GM23338 (cell line): Measurements from ENCODE around the gene EMC10. TPM values are rescaled to one million over a fixed set of nuclear protein-coding genes. Genes with fewer than 3 reads are reported as not detected.

Experiments used
- ATAC-seq: fragments of 200-7000 bp; cut with Tn5 transposase; 3 replicates; pipeline ENCODE4 v1.9.1; 2020
- DNase-seq: peaks from one replicate; pipeline ENCODE4 v3.0.0-alpha.2; 2015; ENCODE audit warnings: low spot score
- H2AFZ ChIP-seq: fragments of 200-600 bp; sonication (generic); 2 replicates; pipeline ENCODE4 v1.8.0; 2016; ENCODE audit warnings: antibody characterized with exemption, mild to moderate bottlenecking, moderate library complexity
- H3F3A ChIP-seq: fragments of 200-600 bp; sonication (generic); replicated peaks from 2 replicates; pipeline ENCODE4 v1.8.0; 2017; ENCODE audit warnings: antibody characterized with exemption, mixed run types, low read depth
- H3K27ac ChIP-seq: fragments of 200-600 bp; sonication (generic); 2 replicates; pipeline ENCODE4 v1.6.1; 2016; ENCODE audit warnings: low read depth
- H3K27me3 ChIP-seq: fragments of 200-600 bp; sonication (generic); 2 replicates; pipeline ENCODE4 v1.8.0; 2016; ENCODE audit warnings: mild to moderate bottlenecking, mixed run types, moderate library complexity; ENCODE audit not compliant: insufficient read depth
- H3K36me3 ChIP-seq: fragments of 200-600 bp; sonication (generic); 2 replicates; pipeline ENCODE4 v1.8.0; 2016; ENCODE audit warnings: mild to moderate bottlenecking; ENCODE audit not compliant: insufficient read depth
- H3K4me1 ChIP-seq: fragments of 200-600 bp; sonication (generic); 2 replicates; pipeline ENCODE4 v1.8.0; 2016; ENCODE audit warnings: mild to moderate bottlenecking, moderate library complexity; ENCODE audit not compliant: insufficient read depth
- H3K4me2 ChIP-seq: fragments of 200-600 bp; sonication (generic); 2 replicates; pipeline ENCODE4 v1.7.1; 2017; ENCODE audit warnings: mixed run types
- H3K4me3 ChIP-seq: fragments of 200-600 bp; sonication (generic); 2 replicates; pipeline ENCODE4 v1.6.1; 2016; ENCODE audit warnings: mixed run types
- H3K79me2 ChIP-seq: fragments of 200-600 bp; sonication (generic); replicated peaks from 2 replicates; pipeline ENCODE4 v1.8.0; 2017; ENCODE audit warnings: mild to moderate bottlenecking; ENCODE audit not compliant: insufficient read depth
- H3K9me2 ChIP-seq: fragments of 200-600 bp; sonication (generic); 2 replicates; pipeline ENCODE4 v1.8.0; 2017; ENCODE audit not compliant: insufficient read depth
- H4K20me1 ChIP-seq: fragments of 200-600 bp; sonication (generic); replicated peaks from 2 replicates; pipeline ENCODE4 v1.8.0; 2017; ENCODE audit warnings: mild to moderate bottlenecking; ENCODE audit not compliant: insufficient read depth
- H3K27ac Mint-ChIP-seq: 2 replicates; pipeline ENCODE4 v1.8.0; 2020; ENCODE audit warnings: inconsistent platforms, mild to moderate bottlenecking, moderate library complexity, mixed read lengths
- H3K27me3 Mint-ChIP-seq: 3 replicates; pipeline ENCODE4 v1.8.0; 2022; ENCODE audit warnings: low read depth, mild to moderate bottlenecking, moderate library complexity, mixed read lengths, inconsistent platforms; ENCODE audit not compliant: insufficient read depth, poor library complexity
- H3K36me3 Mint-ChIP-seq: 3 replicates; pipeline ENCODE4 v1.8.0; 2021; ENCODE audit warnings: low read depth, mild to moderate bottlenecking, inconsistent platforms, moderate library complexity, mixed read lengths
- H3K4me1 Mint-ChIP-seq: 3 replicates; pipeline ENCODE4 v1.8.0; 2020; ENCODE audit warnings: mild to moderate bottlenecking, inconsistent platforms, mixed read lengths
- H3K4me3 Mint-ChIP-seq: 3 replicates; pipeline ENCODE4 v1.8.0; 2021; ENCODE audit warnings: moderate library complexity, mild to moderate bottlenecking, inconsistent platforms, mixed read lengths
- H3K9me3 Mint-ChIP-seq: 3 replicates; pipeline ENCODE4 v1.8.0; 2020; ENCODE audit warnings: moderate library complexity, mild to moderate bottlenecking, inconsistent platforms, mixed read lengths
- CREB1 ChIP-seq: fragments of 250-450 bp; sonication (Bioruptor Pico); IDR thresholded peaks from 2 replicates; pipeline ENCODE4 v1.5.0; 2020; ENCODE audit warnings: low read depth, mild to moderate bottlenecking, moderate library complexity
- EZH2phosphoT487 ChIP-seq: fragments of 200-600 bp; sonication (generic); IDR thresholded peaks from one replicate; pipeline ENCODE4 v1.8.1; 2018; ENCODE audit warnings: antibody characterized with exemption; ENCODE audit not compliant: unreplicated experiment
- JUNB ChIP-seq: IDR thresholded peaks from one replicate; pipeline ENCODE4 v1.6.1; 2016; ENCODE audit warnings: antibody characterized with exemption; ENCODE audit not compliant: unreplicated experiment
- NANOG ChIP-seq: IDR thresholded peaks from 2 replicates; pipeline ENCODE4 v1.6.1; 2016; ENCODE audit warnings: antibody characterized with exemption, borderline replicate concordance
- POLR2AphosphoS5 ChIP-seq: IDR thresholded peaks from 2 replicates; pipeline ENCODE4 v1.6.1; 2016; ENCODE audit warnings: antibody characterized with exemption, low read depth
- STAT1 ChIP-seq: IDR thresholded peaks from one replicate; pipeline ENCODE4 v1.6.1; 2016; ENCODE audit warnings: antibody characterized with exemption; ENCODE audit not compliant: unreplicated experiment
- ZNF114 ChIP-seq: fragments of 250-450 bp; sonication (Bioruptor Pico); IDR thresholded peaks from 2 replicates; pipeline ENCODE4 v1.5.0; 2020; ENCODE audit warnings: mild to moderate bottlenecking, moderate library complexity
- polyA plus RNA-seq: library from polyadenylated mRNA; unstranded; fragments of >200 nt; fragmentation: Nextera tagmentation; extraction: Ambion mirVana; gene quantifications from 2 replicates; pipeline ENCODE4 v1.2.1, GENCODE V29; 2016
- total RNA-seq: library from RNA; depleted of rRNA; stranded (reverse); fragments of >200 nt; shearing (Covaris generic); gene quantifications from 2 replicates; pipeline ENCODE4 v1.2.3, GENCODE V29; 2014
- TF ChIP-seq, protein P1 (sequence below): fragments of 250-450 bp; sonication (Bioruptor Pico); IDR thresholded peaks from 2 replicates; pipeline ENCODE4 v1.5.0; 2020; ENCODE audit warnings: mild to moderate bottlenecking, moderate library complexity
- TF ChIP-seq, protein P2 (sequence below): IDR thresholded peaks from 2 replicates; pipeline ENCODE4 v1.6.1; 2016; ENCODE audit warnings: antibody characterized with exemption
- TF ChIP-seq, protein P3 (sequence below), 2 experiments: fragments of 200-600 bp in 1 of 2; sonication (generic) in 1 of 2; conservative IDR thresholded peaks; 2 replicates each; pipeline versions ENCODE4 v1.5.1 to v1.6.1; 2016 to 2017; ENCODE audit warnings: antibody characterized with exemption in 2 of 2, low read depth in 2 of 2, mild to moderate bottlenecking in 2 of 2, moderate library complexity in 1 of 2

EMC10 gene
- total and polyA plus RNA-seq, 2 experiments from 2014 or later = 24.8 to 113 TPM

GRCh38 chr19:50476907-50477238, 566 bp downstream of the EMC10 start:
- Mint-ChIP-seq H3K9me3 (peaks cover 90% of the 10 kb centered on the region), H3K36me3 (peaks cover 37% of the 10 kb centered on the region), H3K27me3 (peaks cover 12% of the 10 kb centered on the region), H3K4me1 (no peaks in the 10 kb centered on the region; the same call in 2 of the 3 replicates), H3K4me3 (no peak overlapping the region), H3K27ac (no peak overlapping the region)
- Histone ChIP-seq H3K4me3 (peak overlapping the region; percentile 97), H3K9me2 (no peaks in the 10 kb centered on the region), H3K4me2 (peak overlapping the region; percentile 88), H3F3A (peaks cover 6% of the 10 kb centered on the region), H3K27ac (no peak overlapping the region), H3K36me3 (peaks cover 3% of the 10 kb centered on the region; the same call in 1 of the 2 replicates), H3K79me2 (peaks cover 25% of the 10 kb centered on the region), H3K27me3 (no peaks in the 10 kb centered on the region), H2AFZ (no peak overlapping the region), H4K20me1 (no peaks in the 10 kb centered on the region; the same call in 1 of the 2 replicates), H3K4me1 (peaks cover 10% of the 10 kb centered on the region; the same call in 1 of the 2 replicates)
- TF ChIP-seq, protein P1, sequence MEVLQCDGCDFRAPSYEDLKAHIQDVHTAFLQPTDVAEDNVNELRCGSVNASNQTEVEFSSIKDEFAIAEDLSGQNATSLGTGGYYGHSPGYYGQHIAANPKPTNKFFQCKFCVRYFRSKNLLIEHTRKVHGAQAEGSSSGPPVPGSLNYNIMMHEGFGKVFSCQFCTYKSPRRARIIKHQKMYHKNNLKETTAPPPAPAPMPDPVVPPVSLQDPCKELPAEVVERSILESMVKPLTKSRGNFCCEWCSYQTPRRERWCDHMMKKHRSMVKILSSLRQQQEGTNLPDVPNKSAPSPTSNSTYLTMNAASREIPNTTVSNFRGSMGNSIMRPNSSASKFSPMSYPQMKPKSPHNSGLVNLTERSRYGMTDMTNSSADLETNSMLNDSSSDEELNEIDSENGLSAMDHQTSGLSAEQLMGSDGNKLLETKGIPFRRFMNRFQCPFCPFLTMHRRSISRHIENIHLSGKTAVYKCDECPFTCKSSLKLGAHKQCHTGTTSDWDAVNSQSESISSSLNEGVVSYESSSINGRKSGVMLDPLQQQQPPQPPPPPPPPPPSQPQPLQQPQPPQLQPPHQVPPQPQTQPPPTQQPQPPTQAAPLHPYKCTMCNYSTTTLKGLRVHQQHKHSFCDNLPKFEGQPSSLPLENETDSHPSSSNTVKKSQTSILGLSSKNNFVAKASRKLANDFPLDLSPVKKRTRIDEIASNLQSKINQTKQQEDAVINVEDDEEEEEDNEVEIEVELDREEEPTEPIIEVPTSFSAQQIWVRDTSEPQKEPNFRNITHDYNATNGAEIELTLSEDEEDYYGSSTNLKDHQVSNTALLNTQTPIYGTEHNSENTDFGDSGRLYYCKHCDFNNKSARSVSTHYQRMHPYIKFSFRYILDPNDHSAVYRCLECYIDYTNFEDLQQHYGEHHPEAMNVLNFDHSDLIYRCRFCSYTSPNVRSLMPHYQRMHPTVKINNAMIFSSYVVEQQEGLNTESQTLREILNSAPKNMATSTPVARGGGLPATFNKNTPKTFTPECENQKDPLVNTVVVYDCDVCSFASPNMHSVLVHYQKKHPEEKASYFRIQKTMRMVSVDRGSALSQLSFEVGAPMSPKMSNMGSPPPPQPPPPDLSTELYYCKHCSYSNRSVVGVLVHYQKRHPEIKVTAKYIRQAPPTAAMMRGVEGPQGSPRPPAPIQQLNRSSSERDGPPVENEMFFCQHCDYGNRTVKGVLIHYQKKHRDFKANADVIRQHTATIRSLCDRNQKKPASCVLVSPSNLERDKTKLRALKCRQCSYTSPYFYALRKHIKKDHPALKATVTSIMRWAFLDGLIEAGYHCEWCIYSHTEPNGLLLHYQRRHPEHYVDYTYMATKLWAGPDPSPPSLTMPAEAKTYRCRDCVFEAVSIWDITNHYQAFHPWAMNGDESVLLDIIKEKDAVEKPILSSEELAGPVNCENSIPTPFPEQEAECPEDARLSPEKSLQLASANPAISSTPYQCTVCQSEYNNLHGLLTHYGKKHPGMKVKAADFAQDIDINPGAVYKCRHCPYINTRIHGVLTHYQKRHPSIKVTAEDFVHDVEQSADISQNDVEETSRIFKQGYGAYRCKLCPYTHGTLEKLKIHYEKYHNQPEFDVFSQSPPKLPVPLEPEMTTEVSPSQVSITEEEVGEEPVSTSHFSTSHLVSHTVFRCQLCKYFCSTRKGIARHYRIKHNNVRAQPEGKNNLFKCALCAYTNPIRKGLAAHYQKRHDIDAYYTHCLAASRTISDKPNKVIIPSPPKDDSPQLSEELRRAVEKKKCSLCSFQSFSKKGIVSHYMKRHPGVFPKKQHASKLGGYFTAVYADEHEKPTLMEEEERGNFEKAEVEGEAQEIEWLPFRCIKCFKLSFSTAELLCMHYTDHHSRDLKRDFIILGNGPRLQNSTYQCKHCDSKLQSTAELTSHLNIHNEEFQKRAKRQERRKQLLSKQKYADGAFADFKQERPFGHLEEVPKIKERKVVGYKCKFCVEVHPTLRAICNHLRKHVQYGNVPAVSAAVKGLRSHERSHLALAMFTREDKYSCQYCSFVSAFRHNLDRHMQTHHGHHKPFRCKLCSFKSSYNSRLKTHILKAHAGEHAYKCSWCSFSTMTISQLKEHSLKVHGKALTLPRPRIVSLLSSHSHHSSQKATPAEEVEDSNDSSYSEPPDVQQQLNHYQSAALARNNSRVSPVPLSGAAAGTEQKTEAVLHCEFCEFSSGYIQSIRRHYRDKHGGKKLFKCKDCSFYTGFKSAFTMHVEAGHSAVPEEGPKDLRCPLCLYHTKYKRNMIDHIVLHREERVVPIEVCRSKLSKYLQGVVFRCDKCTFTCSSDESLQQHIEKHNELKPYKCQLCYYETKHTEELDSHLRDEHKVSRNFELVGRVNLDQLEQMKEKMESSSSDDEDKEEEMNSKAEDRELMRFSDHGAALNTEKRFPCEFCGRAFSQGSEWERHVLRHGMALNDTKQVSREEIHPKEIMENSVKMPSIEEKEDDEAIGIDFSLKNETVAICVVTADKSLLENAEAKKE (CRISPR knock-in tag) = no peak
- TF ChIP-seq EZH2phosphoT487 = no peak
- no peak for TF ChIP-seq STAT1
- no peak for TF ChIP-seq ZNF114 (CRISPR knock-in tag)
- TF ChIP-seq CREB1 (CRISPR knock-in tag) = no peak
- TF ChIP-seq, protein P2, sequence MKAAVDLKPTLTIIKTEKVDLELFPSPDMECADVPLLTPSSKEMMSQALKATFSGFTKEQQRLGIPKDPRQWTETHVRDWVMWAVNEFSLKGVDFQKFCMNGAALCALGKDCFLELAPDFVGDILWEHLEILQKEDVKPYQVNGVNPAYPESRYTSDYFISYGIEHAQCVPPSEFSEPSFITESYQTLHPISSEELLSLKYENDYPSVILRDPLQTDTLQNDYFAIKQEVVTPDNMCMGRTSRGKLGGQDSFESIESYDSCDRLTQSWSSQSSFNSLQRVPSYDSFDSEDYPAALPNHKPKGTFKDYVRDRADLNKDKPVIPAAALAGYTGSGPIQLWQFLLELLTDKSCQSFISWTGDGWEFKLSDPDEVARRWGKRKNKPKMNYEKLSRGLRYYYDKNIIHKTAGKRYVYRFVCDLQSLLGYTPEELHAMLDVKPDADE = no peak
- TF ChIP-seq NANOG = no peak
- TF ChIP-seq POLR2AphosphoS5 = no peak
- TF ChIP-seq, protein P3, sequence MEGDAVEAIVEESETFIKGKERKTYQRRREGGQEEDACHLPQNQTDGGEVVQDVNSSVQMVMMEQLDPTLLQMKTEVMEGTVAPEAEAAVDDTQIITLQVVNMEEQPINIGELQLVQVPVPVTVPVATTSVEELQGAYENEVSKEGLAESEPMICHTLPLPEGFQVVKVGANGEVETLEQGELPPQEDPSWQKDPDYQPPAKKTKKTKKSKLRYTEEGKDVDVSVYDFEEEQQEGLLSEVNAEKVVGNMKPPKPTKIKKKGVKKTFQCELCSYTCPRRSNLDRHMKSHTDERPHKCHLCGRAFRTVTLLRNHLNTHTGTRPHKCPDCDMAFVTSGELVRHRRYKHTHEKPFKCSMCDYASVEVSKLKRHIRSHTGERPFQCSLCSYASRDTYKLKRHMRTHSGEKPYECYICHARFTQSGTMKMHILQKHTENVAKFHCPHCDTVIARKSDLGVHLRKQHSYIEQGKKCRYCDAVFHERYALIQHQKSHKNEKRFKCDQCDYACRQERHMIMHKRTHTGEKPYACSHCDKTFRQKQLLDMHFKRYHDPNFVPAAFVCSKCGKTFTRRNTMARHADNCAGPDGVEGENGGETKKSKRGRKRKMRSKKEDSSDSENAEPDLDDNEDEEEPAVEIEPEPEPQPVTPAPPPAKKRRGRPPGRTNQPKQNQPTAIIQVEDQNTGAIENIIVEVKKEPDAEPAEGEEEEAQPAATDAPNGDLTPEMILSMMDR (conservative IDR thresholded peaks at IDR 0.05; ENCODE audit: low read depth in 2 of 2) = no peak
- no peak for TF ChIP-seq JUNB
- DNase-seq (peak; percentile 96), ATAC-seq (no peak)
